Measurements from ENCODE around the gene RPL35A.
"Not testable (repeated sequence)": the region's sequence is repeated elsewhere in the genome, so short reads cannot be mapped to it uniquely, and the experiment has no call there.

RPL35A gene
- 597 to 684 reads per million in 2 donors for total RNA-seq

- DNase-seq: peak; percentile 43
Observed at GRCh38 chr3:197949778-197950676, at the start of gene RPL35A. RPL35A (plus strand) TSS chr3:197950190; CDS start chr3:197950968, 778 bp downstream.

GRCh38 chr3:197901626-197902025 is 48.4 kb upstream of the RPL35A start:
- DNase-seq: no peak

GRCh38 chr3:197906023-197906849 is 43.8 kb upstream of the RPL35A start:
- peak; percentile 15 for DNase-seq

- no peak for DNase-seq
Observed at GRCh38 chr3:197906850-197907187, 43.2 kb upstream of the RPL35A start.

GRCh38 chr3:197907196-197907595 is 42.8 kb upstream of the RPL35A start:
- no peak for DNase-seq

- DNase-seq: not testable (repeated sequence)
Observed at GRCh38 chr3:197908550-197908949, 41.4 kb upstream of the RPL35A start.

GRCh38 chr3:197908957-197909701 is 40.9 kb upstream of the RPL35A start:
- no peak for DNase-seq

GRCh38 chr3:197912741-197913476 is 37.1 kb upstream of the RPL35A start:
- DNase-seq: no peak

- DNase-seq: no peak
Observed at GRCh38 chr3:197913641-197914380, 36.2 kb upstream of the RPL35A start.

- DNase-seq: not testable (repeated sequence)
Observed at GRCh38 chr3:197921429-197922275, 28.3 kb upstream of the RPL35A start.

GRCh38 chr3:197926418-197926817 is 23.6 kb upstream of the RPL35A start:
- DNase-seq: no peak

GRCh38 chr3:197927578-197927977 is 22.4 kb upstream of the RPL35A start:
- DNase-seq: not testable (repeated sequence)

- DNase-seq: no peak
Observed at GRCh38 chr3:197936819-197937384, 13.1 kb upstream of the RPL35A start.

GRCh38 chr3:197940745-197941384 is 9.1 kb upstream of the RPL35A start:
- DNase-seq: no peak

GRCh38 chr3:197942956-197943556 is 6.9 kb upstream of the RPL35A start:
- no peak for DNase-seq

GRCh38 chr3:197949191-197949777 is 706 bp upstream of the RPL35A start:
- no peak for DNase-seq

- DNase-seq: no peak
Observed at GRCh38 chr3:197950677-197951061, 679 bp downstream of the RPL35A start.

GRCh38 chr3:197951392-197951990 is 1.5 kb downstream of the RPL35A start:
- no peak for DNase-seq

Measured in activated gamma-delta T cell (primary cell).